HEK293T (cell line): ENCODE results near the gene SMIM11.

ENCODE experiments used
- CTCF ChIA-PET: fragments of 350-600 bp; formaldehyde crosslinking; extraction: SDS; loops from one replicate; lab custom pipeline; 2021; ENCODE audit warnings: antibody characterized with exemption, inconsistent platforms; lab: Yijun Ruan, JAX
- POLR2A ChIA-PET: fragments of 350-600 bp; formaldehyde crosslinking; extraction: SDS; loops from one replicate; lab custom pipeline; 2020; ENCODE audit warnings: antibody characterized with exemption, inconsistent platforms; lab: Yijun Ruan, JAX
- DNase-seq: peaks from one replicate; pipeline ENCODE4 v3.0.0; 2012; ENCODE audit warnings: mixed read lengths; ENCODE audit errors: extremely low spot score
- ARNT ChIP-seq: fragments of 450-650 bp; IDR thresholded peaks from 2 replicates; pipeline ENCODE4 v1.6.1; 2017; ENCODE audit warnings: mild to moderate bottlenecking
- BHLHE40 ChIP-seq: fragments of 450-650 bp; IDR thresholded peaks from 2 replicates; pipeline ENCODE4 v1.6.1; 2016; ENCODE audit warnings: mild to moderate bottlenecking, moderate library complexity, borderline replicate concordance
- CTBP1 ChIP-seq: fragments of 450-650 bp; IDR thresholded peaks from 2 replicates; pipeline ENCODE4 v1.6.1; 2016; ENCODE audit warnings: borderline replicate concordance
- ELF4 ChIP-seq: fragments of 450-650 bp; IDR thresholded peaks from 2 replicates; pipeline ENCODE4 v1.6.1; 2017; ENCODE audit warnings: antibody characterized with exemption
- FOXA1 ChIP-seq: fragments of 450-650 bp; IDR thresholded peaks from 2 replicates; pipeline ENCODE4 v1.6.1; 2016; ENCODE audit warnings: mild to moderate bottlenecking
- FOXK2 ChIP-seq: fragments of 450-650 bp; IDR thresholded peaks from 2 replicates; pipeline ENCODE4 v1.6.1; 2016; ENCODE audit warnings: mild to moderate bottlenecking
- FOXM1 ChIP-seq: fragments of 450-650 bp; IDR thresholded peaks from 2 replicates; pipeline ENCODE4 v1.6.1; 2017; ENCODE audit warnings: mild to moderate bottlenecking, borderline replicate concordance
- HDGF ChIP-seq: fragments of 450-650 bp; IDR thresholded peaks from 2 replicates; pipeline ENCODE4 v1.6.1; 2017; ENCODE audit warnings: antibody characterized with exemption, borderline replicate concordance
- L3MBTL2 ChIP-seq: fragments of 450-650 bp; conservative IDR thresholded peaks from 2 replicates; pipeline ENCODE4 v1.6.1; 2016; ENCODE audit warnings: mild to moderate bottlenecking
- LEF1 ChIP-seq: fragments of 450-650 bp; IDR thresholded peaks from 2 replicates; pipeline ENCODE4 v1.6.1; 2017; ENCODE audit warnings: mild to moderate bottlenecking, borderline replicate concordance
- NFRKB ChIP-seq: fragments of 450-650 bp; IDR thresholded peaks from 2 replicates; pipeline ENCODE4 v1.6.1; 2016; ENCODE audit warnings: mild to moderate bottlenecking, moderate library complexity
- PKNOX1 ChIP-seq: fragments of 450-650 bp; IDR thresholded peaks from 2 replicates; pipeline ENCODE4 v1.6.1; 2016
- SP1 ChIP-seq: fragments of 450-650 bp; IDR thresholded peaks from 2 replicates; pipeline ENCODE4 v1.6.1; 2017
- SUZ12 ChIP-seq: fragments of 450-650 bp; IDR thresholded peaks from 2 replicates; pipeline ENCODE4 v1.6.1; 2016; ENCODE audit warnings: mild to moderate bottlenecking
- TARDBP ChIP-seq: fragments of 450-650 bp; IDR thresholded peaks from 2 replicates; pipeline ENCODE4 v1.6.1; 2016
- ZNF384 ChIP-seq: fragments of 450-650 bp; IDR thresholded peaks from 2 replicates; pipeline ENCODE4 v1.6.1; 2016

Gene SMIM11

GRCh38 chr21:34343838-34344381, 31.4 kb upstream of the SMIM11 start:
- CTCF ChIA-PET = interaction anchor here (0.6 to 3.3 kb wide), 2 partner anchors 412 to 420 kb away, joined by 5 to 17 read pairs; no protein-coding TSS in a partner anchor
- TF ChIP-seq FOXA1 = no peak
- no peak for TF ChIP-seq CTBP1
- TF ChIP-seq HDGF = no peak
- no peak for TF ChIP-seq SP1
- no peak for TF ChIP-seq TARDBP
- TF ChIP-seq ELF4 = no peak
- TF ChIP-seq ARNT = no peak
- no peak for TF ChIP-seq PKNOX1
- TF ChIP-seq FOXM1 = no peak
- no peak for TF ChIP-seq SUZ12
- TF ChIP-seq NFRKB = no peak
- TF ChIP-seq BHLHE40 = no peak
- TF ChIP-seq L3MBTL2 = no peak
- no peak for TF ChIP-seq FOXK2
- no peak for DNase-seq
- POLR2A ChIA-PET = no interaction called here

DNA sequence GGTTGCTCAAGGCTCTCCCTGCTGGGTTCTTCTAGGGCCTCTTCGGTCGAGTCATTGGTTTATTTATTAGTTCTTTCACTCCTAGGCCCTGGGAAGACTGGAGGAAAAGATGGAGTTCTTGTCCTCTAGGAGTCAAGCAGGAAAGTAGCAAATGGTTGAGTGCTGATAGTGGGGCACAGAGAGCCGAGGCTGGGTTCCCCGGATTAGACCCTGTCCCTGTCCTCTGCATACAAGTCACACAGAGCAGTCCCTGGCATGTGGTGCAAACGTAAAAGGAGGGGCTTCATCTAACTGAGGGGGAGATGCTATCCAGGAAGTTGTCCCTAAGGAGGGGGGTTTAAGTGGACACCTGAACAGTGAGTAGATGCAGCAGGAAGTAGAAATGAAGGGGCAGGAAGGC, 30.7 kb upstream of the SMIM11 start:
- DNase-seq = no peak
- ChIA-PET CTCF (interaction anchor here (3.3 kb wide), 1 partner anchor 421 kb away, joined by 17 read pairs; no protein-coding TSS in a partner anchor), POLR2A (no interaction called here)
- TF ChIP-seq PKNOX1 = no peak
- TF ChIP-seq SP1 = no peak
- TF ChIP-seq CTBP1 = no peak
- no peak for TF ChIP-seq HDGF
- TF ChIP-seq NFRKB = no peak
- TF ChIP-seq FOXA1 = no peak
- TF ChIP-seq BHLHE40 = no peak
- no peak for TF ChIP-seq ZNF384
- no peak for TF ChIP-seq FOXK2
- TF ChIP-seq L3MBTL2 = no peak
- no peak for TF ChIP-seq ELF4
- TF ChIP-seq TARDBP = no peak
- TF ChIP-seq FOXM1 = no peak
- no peak for TF ChIP-seq SUZ12
- TF ChIP-seq LEF1 = no peak
- no peak for TF ChIP-seq ARNT

DNA sequence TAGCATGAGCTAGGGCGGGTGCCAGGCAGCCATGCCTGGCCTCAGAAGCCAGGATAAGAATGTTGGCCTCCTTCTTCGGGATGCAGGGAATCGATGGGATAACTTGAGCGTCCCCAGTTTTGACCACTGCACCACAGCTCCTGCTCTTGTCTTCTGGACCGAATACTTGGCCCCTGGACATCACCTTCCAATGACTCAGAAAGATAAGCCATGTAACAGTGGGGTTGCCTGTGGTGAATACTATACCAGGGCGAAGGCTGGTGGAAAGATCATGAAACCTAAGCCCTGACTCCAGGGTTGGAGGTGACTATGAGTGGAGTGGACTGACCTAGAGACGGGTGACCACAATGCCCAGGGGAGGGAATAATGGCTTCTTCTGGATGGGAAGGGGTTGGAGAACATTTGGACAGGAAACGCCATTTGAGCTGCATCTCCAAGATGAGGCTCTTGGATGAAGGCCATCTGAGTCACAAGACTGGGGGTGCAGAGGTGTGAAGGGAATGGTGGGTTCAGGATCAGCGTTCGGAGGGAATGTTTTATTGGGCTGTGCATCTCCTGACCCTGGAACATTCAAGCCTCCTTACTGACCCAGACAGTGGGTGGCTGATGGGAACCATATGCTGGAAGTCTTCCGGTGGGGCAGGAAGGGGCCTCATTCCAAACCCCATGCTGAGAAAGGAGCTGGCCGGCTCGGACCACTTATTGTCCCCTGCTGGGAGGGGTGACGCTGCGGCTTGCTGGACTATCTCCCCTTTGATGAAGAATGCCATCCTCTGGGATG, 30.0 kb upstream of the SMIM11 start:
- CTCF ChIA-PET = interaction anchor here (3.3 kb wide), 1 partner anchor 421 kb away, joined by 17 read pairs; no protein-coding TSS in a partner anchor

DNA sequence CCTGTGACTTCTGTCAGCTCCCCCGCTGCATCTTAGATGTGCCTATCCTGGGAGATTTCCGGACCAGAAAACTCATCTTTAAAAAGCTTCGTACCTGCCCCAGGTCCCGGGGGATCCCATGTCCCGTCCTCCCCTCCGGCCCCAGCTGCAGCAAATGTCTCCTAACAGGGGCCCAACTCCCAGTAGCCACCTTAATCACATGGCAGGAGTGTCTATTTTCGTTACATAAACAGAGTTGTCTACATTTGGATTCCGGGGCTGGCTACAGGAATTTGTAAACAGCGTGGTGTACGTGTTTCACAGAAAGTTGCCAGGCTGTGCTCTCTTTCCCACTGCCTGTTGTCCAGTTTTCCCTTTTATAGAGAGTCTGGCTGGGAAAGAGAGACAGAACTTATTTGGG, 29.4 kb upstream of the SMIM11 start:
- DNase-seq = no peak
- TF ChIP-seq HDGF (no peak), FOXK2 (no peak), CTBP1 (no peak), SP1 (no peak)
- ChIA-PET POLR2A (no interaction called here), CTCF (interaction anchor here (3.3 kb wide), 1 partner anchor 422 kb away, joined by 17 read pairs; no protein-coding TSS in a partner anchor)

More for the DNA sequence above, 30.0 kb upstream of the SMIM11 start:
- no peak for DNase-seq
- POLR2A ChIA-PET = no interaction called here
- TF ChIP-seq SP1 (no peak), TARDBP (no peak), ELF4 (no peak), ARNT (no peak), FOXA1 (no peak), ZNF384 (no peak), SUZ12 (no peak), PKNOX1 (no peak), HDGF (no peak), BHLHE40 (no peak), FOXK2 (no peak), L3MBTL2 (no peak), CTBP1 (no peak), FOXM1 (no peak), LEF1 (no peak), NFRKB (no peak)

DNA sequence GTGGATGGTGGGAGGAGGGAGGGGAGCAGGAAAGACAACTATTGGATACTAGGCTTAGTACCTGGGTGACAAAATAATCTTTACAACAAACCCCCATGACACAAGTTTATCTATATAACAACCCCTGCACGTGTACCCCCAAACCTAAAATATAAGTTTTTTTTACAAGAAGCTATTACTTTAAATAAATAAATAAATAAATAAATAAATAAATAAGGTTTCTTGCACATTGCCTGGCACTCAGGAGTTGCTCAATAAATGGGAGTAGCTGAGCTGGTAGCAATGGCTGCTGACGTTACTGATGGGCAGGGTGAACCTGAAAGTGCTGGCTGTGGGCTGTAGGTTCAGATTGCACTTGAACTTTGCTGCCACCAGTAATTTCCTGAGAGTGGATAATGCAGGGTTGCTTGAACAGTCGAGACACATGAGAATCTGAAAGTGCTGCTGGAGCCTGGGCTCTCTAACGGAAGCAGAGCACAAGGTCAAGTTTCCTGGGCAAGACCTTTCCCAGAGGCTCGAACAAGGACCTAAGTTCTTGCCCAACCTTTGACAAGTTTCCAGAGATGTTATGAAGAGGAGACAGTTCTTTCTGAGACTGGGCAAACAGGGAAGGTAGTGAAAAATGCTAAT, 26.3 kb upstream of the SMIM11 start:
- TF ChIP-seq ELF4 (no peak), SP1 (no peak), HDGF (no peak), L3MBTL2 (no peak), SUZ12 (no peak), CTBP1 (no peak), TARDBP (no peak), LEF1 (no peak), FOXK2 (no peak), FOXA1 (no peak), NFRKB (no peak), ZNF384 (no peak), FOXM1 (no peak), PKNOX1 (no peak), ARNT (no peak), BHLHE40 (no peak)
- POLR2A ChIA-PET = no interaction called here
- DNase-seq = no peak
- CTCF ChIA-PET = interaction anchor here (1.1 to 2.6 kb wide), 3 partner anchors 148 to 425 kb away, joined by 3 to 50 read pairs (median 13); no protein-coding TSS in a partner anchor
